Right renal pelvis (tissue), 4 donors: ENCODE results near the gene SUSD3. TPM values are rescaled to one million over a fixed set of nuclear protein-coding genes. Genes with fewer than 3 reads are reported as not detected.

Source experiments
- DNase-seq, 4 donors: peaks; one replicate each; pipeline ENCODE4 v3.0.0-alpha.2; 2013; ENCODE audit warnings: low read depth in 4 of 4, low spot score in 3 of 4, missing footprints in 1 of 4
- polyA plus RNA-seq, 4 donors: library from polyadenylated mRNA; unstranded; fragments of 120-200 nt; gene quantifications; one replicate each; pipeline ENCODE4 v1.2.1, GENCODE V29; 2013; ENCODE audit not compliant: insufficient read length in 4 of 4

Gene SUSD3
- polyA plus RNA-seq, 4 donors = 7.3 to 12.0 (median 8.5) TPM

DNA sequence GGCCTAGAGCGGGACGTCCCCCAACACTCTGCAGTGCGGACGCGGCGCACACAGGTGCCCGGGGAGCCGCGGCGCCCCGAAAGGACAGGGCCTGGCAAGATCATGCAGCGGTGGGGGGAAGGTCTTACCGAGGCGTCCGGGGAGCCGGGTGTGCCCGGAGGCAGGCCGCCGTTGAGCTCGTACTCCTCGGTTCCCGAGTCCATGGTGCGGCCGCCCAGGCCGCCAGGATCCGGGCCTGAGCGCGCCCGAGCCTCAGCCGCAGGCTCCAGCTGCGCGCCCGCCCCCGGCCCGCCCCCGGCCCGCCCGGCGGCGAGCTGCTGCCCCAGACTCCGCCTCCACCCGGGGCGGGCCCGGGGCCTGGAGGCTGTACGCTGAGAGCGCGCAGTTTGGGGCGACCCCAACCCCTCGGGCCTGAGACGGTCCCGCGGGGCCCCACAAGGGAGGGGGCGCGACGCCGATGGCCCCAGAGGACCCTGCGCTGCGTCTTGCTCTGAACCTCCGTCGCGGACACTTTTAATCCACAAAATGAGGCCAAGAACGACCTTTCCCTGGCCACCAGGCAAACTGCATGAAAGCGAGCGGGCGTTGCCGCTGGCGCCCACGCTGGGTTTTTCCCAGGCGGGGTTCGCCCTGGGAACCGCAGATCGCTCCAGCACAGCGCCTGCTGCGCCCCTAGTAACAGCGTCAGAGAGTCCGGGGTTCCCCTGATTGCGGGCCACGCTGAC is 75.7 kb downstream of the SUSD3 start, which contains the start of gene NINJ1:
Gene NINJ1 (minus strand): TSS at position 237 of the 725 bp plus-strand sequence. CDS start 34 bp downstream, at position 203.
- peak; percentile 48 to 72 (median 66) for DNase-seq

Other genes starting within 250 kb of the SUSD3 start
- 1 to 10 TPM; 8.6 to 9.9 (median 9.4) TPM for gene ZNF484, start 180.7 kb upstream of the SUSD3 start, polyA plus RNA-seq
- 1 to 10 TPM; 5.3 to 8.0 (median 5.4) TPM for gene FGD3, start 111.2 kb upstream of the SUSD3 start, polyA plus RNA-seq
- 10 to 100 TPM; 16.5 to 34.7 (median 18.7) TPM for gene CARD19, start 37.5 kb downstream of the SUSD3 start, polyA plus RNA-seq
- 10 to 100 TPM; 43.9 to 57.7 (median 44.8) TPM for gene NINJ1, start 75.5 kb downstream of the SUSD3 start, polyA plus RNA-seq
- gene WNK2, start 125.4 kb downstream of the SUSD3 start, polyA plus RNA-seq = 10 to 100 TPM; 13.2 to 23.8 (median 19.6) TPM